Progenitor cell of endocrine pancreas (in vitro differentiated cells): Measurements from ENCODE around the gene WDR59. TPM values are rescaled to one million over a fixed set of nuclear protein-coding genes. Genes with fewer than 3 reads are reported as not detected.

ENCODE experiments used
- DNase-seq: peaks from one replicate; pipeline ENCODE4 v3.0.0; 2021; ENCODE audit warnings: low spot score; ENCODE audit not compliant: unreplicated experiment
- H3K27ac Mint-ChIP-seq: 2 replicates; pipeline ENCODE4 v1.8.0; 2021; ENCODE audit warnings: mild to moderate bottlenecking, moderate library complexity, mixed read lengths
- H3K27me3 Mint-ChIP-seq: 2 replicates; pipeline ENCODE4 v1.8.0; 2021; ENCODE audit warnings: mixed read lengths
- H3K36me3 Mint-ChIP-seq: 2 replicates; pipeline ENCODE4 v1.8.0; 2022; ENCODE audit warnings: mixed read lengths; ENCODE audit not compliant: insufficient read depth
- H3K4me1 Mint-ChIP-seq: 2 replicates; pipeline ENCODE4 v1.8.0; 2021; ENCODE audit warnings: low read depth, mixed read lengths
- H3K4me3 Mint-ChIP-seq: 2 replicates; pipeline ENCODE4 v1.8.0; 2021; ENCODE audit warnings: low read depth, mild to moderate bottlenecking, moderate library complexity, mixed read lengths
- H3K9me3 Mint-ChIP-seq: 2 replicates; pipeline ENCODE4 v1.8.0; 2021; ENCODE audit warnings: low read depth, mixed read lengths
- total RNA-seq: library from RNA; stranded (reverse); gene quantifications from 2 replicates; pipeline ENCODE4 v1.2.1, GENCODE V29; 2021
- TF ChIP-seq, protein P1 (sequence below): fragments of 200-600 bp; sonication (generic); IDR thresholded peaks from one replicate; pipeline ENCODE4 v1.5.0; 2021; ENCODE audit warnings: antibody characterized with exemption, mild to moderate bottlenecking; ENCODE audit not compliant: unreplicated experiment

Gene WDR59
- total RNA-seq, 1 donor from 2014 or later: 154 TPM

DNA sequence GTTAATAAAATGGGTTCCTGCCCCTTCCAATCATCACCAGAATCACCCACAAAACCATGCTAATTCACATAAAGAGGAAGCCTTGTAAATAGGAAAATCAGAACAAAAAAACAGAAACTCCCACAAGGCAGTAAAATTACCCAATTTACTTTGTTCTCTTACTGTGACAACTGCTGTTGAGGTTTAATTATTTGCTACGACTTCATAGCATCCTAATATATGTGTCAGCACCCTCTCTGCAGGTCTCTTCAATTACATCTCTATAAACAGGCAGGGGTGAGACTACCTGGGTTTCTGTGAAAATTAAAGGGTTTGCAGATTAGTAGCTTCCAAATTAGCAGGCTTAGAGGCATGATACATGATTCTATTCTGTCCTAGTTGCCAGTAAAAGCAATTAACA lies 2.7 kb downstream of the WDR59 start:
- no peak for DNase-seq
- Mint-ChIP-seq H3K4me1 (peaks cover 5% of the 10 kb centered on the region), H3K27me3 (no peaks in the 10 kb centered on the region), H3K36me3 (peaks cover 4% of the 10 kb centered on the region), H3K4me3 (peak overlapping the region; percentile 68), H3K9me3 (no peaks in the 10 kb centered on the region), H3K27ac (no peak overlapping the region)
- TF ChIP-seq, protein P1, sequence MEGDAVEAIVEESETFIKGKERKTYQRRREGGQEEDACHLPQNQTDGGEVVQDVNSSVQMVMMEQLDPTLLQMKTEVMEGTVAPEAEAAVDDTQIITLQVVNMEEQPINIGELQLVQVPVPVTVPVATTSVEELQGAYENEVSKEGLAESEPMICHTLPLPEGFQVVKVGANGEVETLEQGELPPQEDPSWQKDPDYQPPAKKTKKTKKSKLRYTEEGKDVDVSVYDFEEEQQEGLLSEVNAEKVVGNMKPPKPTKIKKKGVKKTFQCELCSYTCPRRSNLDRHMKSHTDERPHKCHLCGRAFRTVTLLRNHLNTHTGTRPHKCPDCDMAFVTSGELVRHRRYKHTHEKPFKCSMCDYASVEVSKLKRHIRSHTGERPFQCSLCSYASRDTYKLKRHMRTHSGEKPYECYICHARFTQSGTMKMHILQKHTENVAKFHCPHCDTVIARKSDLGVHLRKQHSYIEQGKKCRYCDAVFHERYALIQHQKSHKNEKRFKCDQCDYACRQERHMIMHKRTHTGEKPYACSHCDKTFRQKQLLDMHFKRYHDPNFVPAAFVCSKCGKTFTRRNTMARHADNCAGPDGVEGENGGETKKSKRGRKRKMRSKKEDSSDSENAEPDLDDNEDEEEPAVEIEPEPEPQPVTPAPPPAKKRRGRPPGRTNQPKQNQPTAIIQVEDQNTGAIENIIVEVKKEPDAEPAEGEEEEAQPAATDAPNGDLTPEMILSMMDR: no peak

DNA sequence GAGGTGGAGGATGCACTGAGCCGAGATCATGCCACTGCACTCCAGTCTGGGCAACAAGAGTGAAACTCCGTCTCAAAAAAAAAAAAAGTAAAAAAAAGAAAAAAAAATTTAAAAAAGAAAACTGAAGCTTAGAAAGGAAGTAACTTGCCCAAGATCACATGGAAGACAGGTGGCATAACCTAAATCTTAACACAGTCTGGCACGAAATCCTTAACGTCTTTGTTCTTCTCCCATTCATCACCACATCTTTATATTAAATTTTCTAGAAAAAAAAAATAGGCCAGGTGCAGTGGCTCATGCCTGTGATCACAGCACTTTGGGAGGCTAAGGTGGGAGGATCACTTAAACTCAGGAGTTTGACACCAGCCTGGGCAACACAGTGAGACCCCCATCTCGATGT lies 9.3 kb downstream of the WDR59 start:
- H3K27me3 Mint-ChIP-seq: no peaks in the 10 kb centered on the region
- no peak overlapping the region for H3K4me3 Mint-ChIP-seq
- DNase-seq: no peak
- no peak overlapping the region for H3K27ac Mint-ChIP-seq
- TF ChIP-seq, protein P1: no peak
- peaks cover under 1% of the 10 kb centered on the region for H3K9me3 Mint-ChIP-seq
- H3K4me1 Mint-ChIP-seq: no peaks in the 10 kb centered on the region
- H3K36me3 Mint-ChIP-seq: peaks cover 12% of the 10 kb centered on the region

DNA sequence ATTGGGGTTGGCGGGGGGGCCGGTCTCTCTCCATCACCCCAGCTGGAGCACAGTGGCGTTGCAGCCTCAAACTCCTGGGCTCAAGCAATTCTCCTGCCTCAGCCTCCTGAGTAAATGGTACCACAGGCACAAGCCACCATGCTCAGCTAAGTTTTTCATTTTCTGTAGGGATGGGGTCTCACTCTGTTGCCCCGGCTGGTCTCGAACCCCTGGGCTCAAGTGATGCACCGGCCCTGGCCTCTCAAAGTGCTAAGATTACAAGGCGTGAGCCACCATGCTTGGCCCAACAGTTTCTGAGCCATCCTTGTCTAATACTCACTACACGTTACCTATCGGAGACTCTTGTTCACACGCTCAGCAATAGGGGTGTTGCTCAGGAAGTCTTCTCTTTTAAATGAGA lies 11.6 kb downstream of the WDR59 start:
- Mint-ChIP-seq H3K27me3 (no peaks in the 10 kb centered on the region), H3K27ac (no peak overlapping the region), H3K4me1 (no peaks in the 10 kb centered on the region), H3K9me3 (peaks cover 6% of the 10 kb centered on the region), H3K4me3 (no peak overlapping the region), H3K36me3 (peaks cover 14% of the 10 kb centered on the region)
- DNase-seq: no peak
- TF ChIP-seq, protein P1: no peak

DNA sequence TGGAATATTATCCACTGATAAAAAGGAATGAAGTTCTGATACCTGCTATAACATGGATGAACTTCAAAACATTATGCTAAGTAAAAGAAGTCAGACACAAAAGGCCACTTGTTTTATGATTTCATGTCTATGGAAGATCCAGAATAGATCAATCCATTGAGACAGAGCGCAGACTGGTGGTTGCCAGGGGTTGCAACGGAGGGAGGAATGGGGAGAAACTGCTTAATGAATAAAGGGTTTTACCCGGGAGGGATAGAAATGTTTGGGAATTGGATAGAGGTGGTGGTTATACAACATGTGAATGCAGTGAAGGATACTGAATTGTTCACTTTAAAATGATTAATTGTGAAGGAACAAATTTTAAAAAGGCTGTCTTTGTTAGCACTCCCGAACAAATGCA lies 30.2 kb downstream of the WDR59 start:
- Mint-ChIP-seq H3K9me3 (no peaks in the 10 kb centered on the region), H3K27me3 (no peaks in the 10 kb centered on the region), H3K36me3 (peaks cover 25% of the 10 kb centered on the region), H3K27ac (no peak overlapping the region), H3K4me1 (peaks cover 9% of the 10 kb centered on the region), H3K4me3 (no peak overlapping the region)
- DNase-seq: no peak
- TF ChIP-seq, protein P1: no peak

DNA sequence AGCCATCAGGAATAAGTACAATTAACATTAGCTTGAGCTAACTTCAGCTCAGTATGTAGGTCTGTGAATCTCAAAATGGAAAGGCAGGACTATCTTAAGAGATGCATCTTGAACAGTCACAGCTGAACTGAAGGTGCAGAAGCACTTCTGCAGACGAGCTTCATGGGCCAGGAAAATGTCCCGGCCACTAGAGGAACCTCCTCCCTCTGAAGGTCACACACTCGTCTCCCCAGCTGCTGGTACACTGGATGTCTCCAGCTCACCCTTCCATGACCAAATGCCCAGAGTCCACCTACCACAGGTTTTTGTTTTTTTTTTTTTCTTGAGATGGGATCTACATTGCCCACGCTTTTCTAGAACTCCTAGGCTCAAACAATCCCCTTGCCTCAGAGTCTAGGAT lies 33.2 kb downstream of the WDR59 start:
- DNase-seq: no peak
- H3K27ac Mint-ChIP-seq: no peak overlapping the region
- peaks cover 28% of the 10 kb centered on the region for H3K36me3 Mint-ChIP-seq

More for the DNA sequence above, 33.2 kb downstream of the WDR59 start:
- no peaks in the 10 kb centered on the region for H3K27me3 Mint-ChIP-seq
- TF ChIP-seq, protein P1: no peak
- H3K9me3 Mint-ChIP-seq: no peaks in the 10 kb centered on the region
- no peaks in the 10 kb centered on the region for H3K4me1 Mint-ChIP-seq
- no peak overlapping the region for H3K4me3 Mint-ChIP-seq
